GM19193 (cell line): ENCODE data around the gene PEAR1.

Experiments used
- POLR2A ChIP-seq: IDR thresholded peaks from 4 replicates; pipeline ENCODE4 v1.6.1; 2011; ENCODE audit not compliant: insufficient read depth, insufficient read length; ENCODE audit errors: extremely low read depth

Gene PEAR1

DNA sequence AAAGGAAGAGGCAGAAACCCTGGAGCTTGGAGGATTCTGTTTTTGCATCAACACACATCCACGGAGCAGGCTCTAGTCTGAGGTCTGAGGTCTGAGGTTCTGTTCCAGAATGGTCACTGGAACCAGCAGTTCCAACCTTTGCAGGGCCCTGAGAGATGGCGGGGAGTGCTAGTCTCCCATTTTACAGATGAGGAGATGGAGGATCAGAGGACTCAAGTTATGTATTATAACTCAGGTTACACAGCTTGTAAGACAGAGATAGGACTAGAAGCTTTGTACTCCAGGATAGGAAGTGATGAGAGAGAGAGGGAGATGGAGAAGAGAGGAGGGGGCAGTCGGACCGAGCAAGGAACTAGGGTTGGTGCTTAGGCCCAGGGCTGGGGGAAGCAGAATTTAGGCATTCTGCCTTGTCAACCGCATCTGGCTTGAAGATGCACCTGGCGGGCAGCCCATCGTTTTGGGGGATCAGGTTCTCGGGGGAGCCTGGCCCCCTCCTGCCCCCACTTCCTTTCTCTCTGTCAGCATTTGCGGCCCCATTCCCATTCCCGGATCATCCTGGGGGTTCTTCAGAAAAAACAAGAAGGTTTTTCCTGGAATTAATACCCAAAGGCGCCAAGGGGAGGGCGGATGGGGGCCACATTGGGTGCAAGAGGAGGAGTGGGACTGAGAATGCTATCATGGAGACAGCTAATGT, 5.6 kb downstream of the PEAR1 start:
- TF ChIP-seq POLR2A, result no peak

DNA sequence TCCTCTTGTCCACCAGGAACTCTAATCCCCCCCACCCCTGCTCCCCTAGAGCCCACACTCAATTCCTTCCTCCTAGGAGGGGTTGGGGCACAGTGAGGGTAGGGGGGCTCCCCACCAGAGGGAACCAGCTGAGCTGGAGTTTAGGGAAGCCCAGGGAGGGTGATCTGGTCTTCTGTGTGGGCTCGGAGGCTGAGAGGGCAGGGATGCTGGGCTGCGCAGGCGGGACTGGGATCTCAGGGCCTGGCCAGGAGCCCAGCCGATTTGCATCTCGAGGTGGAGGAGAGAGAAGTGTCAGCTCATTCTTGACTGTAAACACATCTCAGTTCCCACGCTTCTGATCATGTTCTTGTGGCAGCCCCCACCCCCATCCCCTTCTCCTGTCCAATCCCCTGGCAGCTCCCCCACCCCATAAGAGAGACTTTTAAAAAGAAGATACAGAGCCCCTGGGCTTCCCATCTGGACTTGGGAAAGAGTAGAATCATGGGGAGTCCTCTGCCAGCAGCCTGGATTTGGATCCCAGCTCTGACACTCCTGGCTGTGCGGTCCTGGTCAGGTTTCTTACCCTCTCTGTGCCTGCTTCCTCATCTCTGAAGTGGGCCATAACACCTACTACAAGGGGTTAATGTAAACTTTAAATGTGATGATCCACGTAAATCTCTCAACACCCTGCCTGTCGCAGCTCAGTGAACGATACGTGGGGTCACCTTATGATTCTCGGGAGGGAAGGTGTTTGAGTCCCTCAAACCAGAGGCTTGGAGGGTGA, 6.6 kb downstream of the PEAR1 start:
- TF ChIP-seq POLR2A, result no peak

DNA sequence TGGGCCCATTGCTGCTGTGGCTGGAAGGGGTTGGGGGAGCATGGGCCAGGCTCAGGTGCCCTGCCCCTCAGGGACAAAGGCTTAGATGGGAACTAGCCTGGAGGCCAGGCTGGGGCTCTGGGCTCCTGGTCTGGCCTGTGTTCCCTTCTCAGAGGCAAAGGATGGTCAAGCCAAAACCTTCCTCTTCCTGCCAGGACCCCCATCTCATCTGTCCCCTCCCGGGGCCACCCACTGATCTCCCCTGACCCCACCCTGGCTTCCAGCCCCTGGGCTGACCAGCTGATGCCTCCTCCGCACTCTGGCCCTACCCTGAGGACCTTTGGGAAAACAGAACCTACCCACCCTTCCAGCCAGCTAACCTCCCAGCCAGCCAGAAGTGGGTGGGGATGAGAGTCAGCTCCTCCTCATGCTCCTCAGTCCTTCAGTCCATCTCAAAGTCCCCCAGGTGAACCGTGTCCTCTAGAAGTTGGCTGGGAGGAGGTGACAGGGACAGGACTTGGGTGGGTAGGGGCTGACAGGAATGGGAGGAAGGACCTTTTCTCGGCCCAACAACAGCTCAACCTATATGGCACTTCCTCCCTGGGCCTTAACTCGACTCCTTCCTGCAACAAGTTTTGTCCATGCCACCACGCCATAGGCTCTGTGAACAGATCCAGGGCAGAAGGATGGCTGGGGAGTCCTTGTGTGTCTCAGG, 7.5 kb downstream of the PEAR1 start:
- TF ChIP-seq POLR2A, result no peak

DNA sequence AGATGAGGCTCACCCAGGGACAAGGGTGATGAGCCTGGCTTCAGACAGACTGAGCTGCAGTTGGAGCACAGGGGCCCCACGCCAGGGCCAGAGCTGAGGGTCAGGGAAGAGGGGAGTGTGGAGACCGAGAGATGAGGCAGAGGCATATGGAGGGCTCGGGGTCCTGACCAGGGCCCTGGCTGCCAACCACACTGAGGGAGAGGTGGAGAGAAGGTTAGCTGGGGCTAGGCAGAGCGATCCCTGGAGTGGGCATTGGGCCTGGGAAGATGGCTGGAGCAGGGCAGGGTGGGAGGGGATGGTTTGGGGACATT, 8.0 kb downstream of the PEAR1 start:
- no peak for TF ChIP-seq POLR2A

DNA sequence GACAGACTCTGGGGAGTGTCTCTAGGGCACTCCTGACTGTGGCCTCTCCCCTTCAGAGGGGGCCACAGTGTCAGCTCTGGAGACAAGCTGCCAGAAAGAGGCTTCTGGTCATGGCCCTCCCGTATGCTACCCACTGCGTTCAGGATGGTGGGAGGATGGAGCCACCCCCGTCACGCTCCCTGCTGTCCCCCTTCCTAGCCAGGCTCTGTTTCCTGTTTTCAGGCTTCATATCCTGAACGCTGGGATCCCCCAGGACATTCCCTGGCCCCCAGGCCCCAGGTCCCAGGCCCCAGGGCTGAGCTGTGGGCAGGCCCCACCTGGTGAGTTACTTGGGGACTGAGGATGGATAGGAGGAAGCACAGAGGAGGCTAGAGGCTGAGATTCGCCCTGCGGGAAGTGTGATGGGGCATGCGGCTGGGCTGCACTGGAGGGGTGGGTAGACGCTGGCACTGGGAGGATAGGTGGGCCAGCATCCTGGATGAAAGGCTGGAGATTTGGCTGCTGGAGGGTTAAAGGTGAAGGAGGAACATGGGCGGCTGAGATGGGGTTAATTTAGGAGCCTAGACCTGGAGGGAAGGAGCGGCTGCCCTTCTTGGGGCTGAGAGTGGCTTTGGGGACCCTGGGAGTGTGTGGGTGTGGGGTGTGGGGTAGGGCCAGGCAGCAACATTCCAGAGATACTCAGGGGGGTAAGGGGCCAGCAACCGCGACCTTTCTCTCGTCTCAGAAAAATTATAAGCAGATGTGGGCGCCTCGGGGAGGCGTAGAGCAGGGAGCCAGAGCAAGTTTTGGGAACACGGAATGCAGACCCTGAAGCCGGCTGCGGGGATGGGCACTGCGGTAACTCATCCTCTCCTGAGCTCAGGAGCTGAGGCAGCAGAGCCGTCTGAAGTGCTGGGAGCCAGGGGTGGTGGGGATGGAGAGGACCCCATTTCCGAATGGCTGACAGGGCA, 8.7 kb downstream of the PEAR1 start:
- no peak for TF ChIP-seq POLR2A

DNA sequence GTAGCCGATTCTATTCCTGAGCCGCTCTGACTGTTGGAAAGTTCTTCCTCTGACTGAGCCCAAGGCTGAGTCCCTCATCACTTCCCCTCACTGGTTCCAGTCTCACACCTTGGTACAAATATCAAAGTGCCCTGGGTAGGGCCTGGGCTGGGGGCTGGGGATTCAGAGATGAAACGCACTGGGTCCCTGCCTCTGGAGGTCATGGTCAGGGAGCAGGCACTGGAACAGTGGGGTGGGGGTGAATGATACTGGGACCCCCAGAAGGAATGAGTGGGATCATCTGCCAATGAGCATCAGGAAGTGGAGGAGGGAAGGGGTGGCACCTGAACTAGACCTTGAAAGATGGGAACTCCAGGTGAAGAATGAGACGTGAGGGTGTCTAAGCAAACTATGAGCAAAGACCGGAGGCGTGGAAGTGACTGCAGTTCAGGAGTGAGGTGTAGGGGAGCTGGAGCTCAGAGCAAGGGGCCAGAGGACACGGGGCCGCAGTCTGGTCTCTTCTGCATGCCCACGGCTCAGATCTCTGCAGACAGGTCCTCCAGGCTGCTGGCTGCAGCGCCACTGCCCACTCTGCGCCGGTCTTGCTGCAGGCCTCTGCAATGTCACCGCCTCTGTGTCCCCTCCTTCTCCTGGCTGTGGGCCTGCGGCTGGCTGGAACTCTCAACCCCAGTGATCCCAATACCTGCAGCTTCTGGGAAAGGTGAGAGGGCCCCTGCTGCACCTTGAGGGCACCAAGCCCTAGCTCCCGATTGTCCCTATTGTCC, 10.0 kb downstream of the PEAR1 start:
- TF ChIP-seq POLR2A, result no peak

DNA sequence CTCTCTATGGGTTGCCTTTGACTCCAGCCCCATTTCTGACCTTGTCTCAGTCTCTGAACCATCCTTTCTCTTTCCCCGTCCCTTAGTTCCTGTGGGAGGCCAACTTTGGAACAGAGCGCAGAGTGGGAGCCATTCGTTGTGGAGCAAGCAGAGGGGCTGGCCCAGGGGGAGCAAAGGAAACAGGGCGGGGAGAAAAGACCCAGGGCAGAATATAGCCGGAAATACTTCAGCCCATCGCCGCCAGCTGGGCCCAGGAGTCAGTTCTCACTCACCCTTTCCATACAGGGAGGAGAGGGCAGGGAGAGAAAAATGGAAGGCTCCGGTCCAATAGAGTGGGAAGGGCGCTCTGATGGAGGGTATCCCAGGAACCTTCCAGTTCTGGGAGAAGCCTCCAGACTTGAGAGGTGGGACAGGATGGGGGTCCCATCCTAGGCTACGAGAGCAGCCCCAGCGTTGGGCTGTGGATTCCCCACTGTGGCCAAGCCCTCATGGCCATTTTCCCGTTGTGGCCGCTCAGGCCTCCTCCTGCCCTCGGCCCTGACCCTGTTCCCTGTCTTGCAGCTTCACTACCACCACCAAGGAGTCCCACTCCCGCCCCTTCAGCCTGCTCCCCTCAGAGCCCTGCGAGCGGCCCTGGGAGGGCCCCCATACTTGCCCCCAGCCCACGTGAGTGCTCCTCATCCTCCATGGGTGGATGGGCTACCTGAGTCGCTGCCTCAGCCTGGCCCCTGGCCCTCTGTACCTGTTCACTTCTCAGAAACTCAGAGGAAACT, 10.9 kb downstream of the PEAR1 start:
- TF ChIP-seq POLR2A, result no peak

DNA sequence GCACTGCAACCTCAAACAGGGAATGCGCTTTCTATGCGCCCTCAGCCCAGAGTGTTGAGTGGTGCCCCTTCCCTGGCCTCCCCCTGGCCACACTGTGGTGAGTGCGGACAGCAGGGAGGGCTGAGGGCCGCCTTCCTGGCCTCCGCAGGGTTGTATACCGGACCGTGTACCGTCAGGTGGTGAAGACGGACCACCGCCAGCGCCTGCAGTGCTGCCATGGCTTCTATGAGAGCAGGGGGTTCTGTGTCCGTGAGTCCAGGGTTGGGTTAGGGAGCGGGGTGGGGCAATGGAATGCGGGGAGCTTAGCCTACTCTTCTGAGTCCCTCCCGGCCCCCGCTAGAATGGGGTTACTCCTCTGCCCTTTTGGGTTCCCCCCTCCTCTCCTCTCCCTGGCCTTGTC, 11.7 kb downstream of the PEAR1 start:
- no peak for TF ChIP-seq POLR2A

DNA sequence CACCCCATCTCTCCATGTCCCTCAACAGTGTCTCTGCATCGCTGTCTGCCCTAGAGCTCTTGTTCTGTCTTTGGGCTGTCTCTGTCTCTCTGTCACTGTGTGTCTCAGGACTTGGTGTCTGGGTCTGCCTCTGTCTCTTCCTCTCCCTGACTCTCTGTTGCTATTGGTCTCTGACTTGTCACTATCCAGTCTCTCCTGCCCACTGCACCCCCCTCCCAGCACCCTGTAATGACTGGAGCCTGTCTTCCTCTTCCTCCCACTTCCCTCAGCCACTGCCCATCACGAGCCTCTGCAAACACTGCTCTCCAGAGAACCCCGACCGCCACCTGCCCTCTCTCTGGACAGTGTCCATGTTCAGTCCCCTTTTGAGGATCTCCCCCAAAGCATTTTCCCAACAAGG, 12.1 kb downstream of the PEAR1 start:
- no peak for TF ChIP-seq POLR2A

DNA sequence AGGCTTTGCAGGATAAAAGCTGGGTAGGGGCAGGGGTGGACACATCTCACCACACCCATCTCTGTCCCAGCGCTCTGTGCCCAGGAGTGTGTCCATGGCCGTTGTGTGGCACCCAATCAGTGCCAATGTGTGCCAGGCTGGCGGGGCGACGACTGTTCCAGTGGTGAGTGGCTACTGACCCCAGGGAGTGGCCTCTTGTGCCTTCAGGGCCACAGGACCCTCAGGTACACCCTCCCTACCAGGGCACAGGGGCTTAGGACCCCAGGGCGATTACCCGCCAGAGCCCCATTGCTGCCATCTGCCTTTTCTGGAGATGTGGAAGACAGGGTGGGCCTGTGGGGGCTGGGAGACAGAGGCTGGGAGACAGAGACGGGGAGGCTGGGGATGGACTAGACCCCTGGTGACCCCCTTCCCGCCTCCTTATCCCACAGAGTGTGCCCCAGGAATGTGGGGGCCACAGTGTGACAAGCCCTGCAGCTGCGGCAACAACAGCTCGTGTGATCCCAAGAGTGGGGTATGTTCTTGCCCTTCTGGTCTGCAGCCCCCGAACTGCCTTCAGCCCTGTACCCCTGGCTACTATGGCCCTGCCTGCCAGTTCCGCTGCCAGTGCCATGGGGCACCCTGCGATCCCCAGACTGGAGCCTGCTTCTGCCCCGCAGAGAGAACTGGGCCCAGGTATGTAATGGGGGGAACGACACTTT, 12.8 kb downstream of the PEAR1 start:
- no peak for TF ChIP-seq POLR2A

DNA sequence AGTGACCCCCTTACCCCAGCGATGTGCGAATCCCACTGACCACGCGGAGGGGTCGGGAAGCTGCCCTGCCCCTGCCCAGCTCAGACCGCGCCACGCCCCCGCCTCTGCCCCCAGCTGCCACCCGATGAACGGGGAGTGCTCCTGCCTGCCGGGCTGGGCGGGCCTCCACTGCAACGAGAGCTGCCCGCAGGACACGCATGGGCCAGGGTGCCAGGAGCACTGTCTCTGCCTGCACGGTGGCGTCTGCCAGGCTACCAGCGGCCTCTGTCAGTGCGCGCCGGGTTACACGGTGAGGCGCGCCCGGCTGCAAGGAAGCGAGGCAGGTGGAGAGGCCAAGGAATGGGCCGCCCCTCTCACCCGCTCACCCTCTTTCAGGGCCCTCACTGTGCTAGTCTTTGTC, 15.0 kb downstream of the PEAR1 start:
- no peak for TF ChIP-seq POLR2A

DNA sequence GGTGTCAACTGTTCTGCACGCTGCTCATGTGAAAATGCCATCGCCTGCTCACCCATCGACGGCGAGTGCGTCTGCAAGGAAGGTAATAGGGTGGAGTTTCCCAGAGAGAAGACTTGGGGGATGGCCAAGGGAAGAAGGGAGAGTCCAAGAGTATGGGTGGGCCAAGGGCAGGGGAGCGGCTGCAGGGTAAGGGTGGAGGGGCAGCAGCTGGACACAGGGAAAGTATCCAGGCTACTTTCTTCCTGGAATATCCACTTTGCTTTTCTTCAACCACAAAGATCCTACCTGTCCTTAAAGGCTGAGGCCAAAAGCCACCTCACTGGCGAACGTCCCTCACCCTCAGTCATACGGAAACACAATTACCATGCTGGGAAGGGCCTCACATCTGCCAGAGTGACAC, 15.4 kb downstream of the PEAR1 start:
- no peak for TF ChIP-seq POLR2A

DNA sequence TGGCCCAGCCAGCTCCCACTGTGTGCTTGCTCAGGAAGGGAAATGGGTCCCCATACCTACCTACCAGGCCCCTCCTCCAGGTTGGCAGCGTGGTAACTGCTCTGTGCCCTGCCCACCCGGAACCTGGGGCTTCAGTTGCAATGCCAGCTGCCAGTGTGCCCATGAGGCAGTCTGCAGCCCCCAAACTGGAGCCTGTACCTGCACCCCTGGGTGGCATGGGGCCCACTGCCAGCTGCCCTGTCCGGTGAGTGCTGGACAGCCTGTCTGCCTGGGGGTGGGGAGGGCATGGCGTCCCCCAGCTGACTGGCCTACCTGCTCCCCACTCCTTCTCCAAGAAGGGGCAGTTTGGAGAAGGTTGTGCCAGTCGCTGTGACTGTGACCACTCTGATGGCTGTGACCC, 16.2 kb downstream of the PEAR1 start:
- no peak for TF ChIP-seq POLR2A
